Osteocyte (in vitro differentiated cells): ENCODE data around the gene PYGL. TPM values are rescaled to one million over a fixed set of nuclear protein-coding genes. Genes with fewer than 3 reads are reported as not detected.
A peak's percentile ranks its signal among the peaks of the same experiment; 100 is the strongest.

ENCODE experiments used
- DNase-seq: peaks from one replicate; pipeline ENCODE4 v3.0.0; 2021; ENCODE audit warnings: mixed read lengths; ENCODE audit not compliant: unreplicated experiment; ENCODE audit errors: extremely low spot score
- H3K27ac Mint-ChIP-seq: one replicate; pipeline ENCODE4 v1.8.0; 2021; ENCODE audit warnings: mild to moderate bottlenecking, mixed read lengths; ENCODE audit not compliant: unreplicated experiment
- H3K27me3 Mint-ChIP-seq: one replicate; pipeline ENCODE4 v1.8.0; 2021; ENCODE audit warnings: mixed read lengths; ENCODE audit not compliant: unreplicated experiment
- H3K36me3 Mint-ChIP-seq: one replicate; pipeline ENCODE4 v1.8.0; 2021; ENCODE audit warnings: mixed read lengths; ENCODE audit not compliant: unreplicated experiment
- H3K4me1 Mint-ChIP-seq: one replicate; pipeline ENCODE4 v1.8.0; 2021; ENCODE audit warnings: mixed read lengths; ENCODE audit not compliant: unreplicated experiment
- H3K4me3 Mint-ChIP-seq: one replicate; pipeline ENCODE4 v1.8.0; 2021; ENCODE audit warnings: mild to moderate bottlenecking, moderate library complexity, mixed read lengths; ENCODE audit not compliant: unreplicated experiment
- H3K9me3 Mint-ChIP-seq: one replicate; pipeline ENCODE4 v1.8.0; 2021; ENCODE audit warnings: mixed read lengths; ENCODE audit not compliant: unreplicated experiment
- CTCF ChIP-seq: fragments of 200-600 bp; sonication (generic); IDR thresholded peaks from 2 replicates; pipeline ENCODE4 v1.5.0; 2021; ENCODE audit warnings: antibody characterized with exemption, mild to moderate bottlenecking, moderate library complexity
- long read RNA-seq: library from polyadenylated mRNA; unstranded; transcript quantifications from one replicate; pipeline ENCODE4 v2.0.0, GENCODE V29; 2021
- total RNA-seq: library from RNA; stranded (reverse); gene quantifications from 2 replicates; pipeline ENCODE4 v1.2.1, GENCODE V29; 2021

PYGL gene
- 36.1 and 37.3 TPM in 2 replicates for total RNA-seq
- long read RNA-seq, transcript PYGL-201 (20 exons, 3,048 nt): major isoform, 237 of 280 reads
- long read RNA-seq, transcript PYGL-203 (5 exons, 1,459 nt): minor isoform, 6 of 280 reads
- long read RNA-seq, transcript PYGL-206 (19 exons, 2,696 nt): minor isoform, 5 of 280 reads
- long read RNA-seq, partial matches to known transcripts: 13 of 280 reads
- long read RNA-seq, other reads (novel, unspliced or antisense): 19 of 280 reads

GRCh38 chr14:50943943-50944646 is at the start of gene PYGL:
TSS of gene PYGL (minus strand) at chr14:50944483. CDS start at chr14:50944403, 80 bp downstream.
- DNase-seq: no peak
- no peaks in the 10 kb centered on the region for H3K27me3 Mint-ChIP-seq
- H3K4me3 Mint-ChIP-seq: peak within 1 kb of the TSS; percentile 79
- peak within 1 kb of the TSS; percentile 66 for H3K27ac Mint-ChIP-seq
- no peaks in the 10 kb centered on the region for H3K36me3 Mint-ChIP-seq
- TF ChIP-seq CTCF: no peak
- no peaks in the 10 kb centered on the region for H3K9me3 Mint-ChIP-seq
- H3K4me1 Mint-ChIP-seq: peaks cover 36% of the 10 kb centered on the region

- peak overlapping the region; percentile 73 for H3K27ac Mint-ChIP-seq
- peak overlapping the region; percentile 17 for H3K4me3 Mint-ChIP-seq
- H3K9me3 Mint-ChIP-seq: peaks cover 3% of the 10 kb centered on the region
- peaks cover 3% of the 10 kb centered on the region for H3K36me3 Mint-ChIP-seq
- TF ChIP-seq CTCF: no peak
- peaks cover 26% of the 10 kb centered on the region for H3K4me1 Mint-ChIP-seq
- DNase-seq: no peak
- H3K27me3 Mint-ChIP-seq: no peaks in the 10 kb centered on the region
Measured at GRCh38 chr14:50985859-50986331, 41.6 kb upstream of the PYGL start.

GRCh38 chr14:50985124-50985858 is 41.0 kb upstream of the PYGL start:
- Mint-ChIP-seq H3K27ac (peak overlapping the region; percentile 73), H3K27me3 (no peaks in the 10 kb centered on the region), H3K36me3 (peaks cover 3% of the 10 kb centered on the region), H3K4me1 (peaks cover 26% of the 10 kb centered on the region), H3K4me3 (peak overlapping the region; percentile 17), H3K9me3 (peaks cover 3% of the 10 kb centered on the region)
- no peak for TF ChIP-seq CTCF
- no peak for DNase-seq

- no peak overlapping the region for H3K4me3 Mint-ChIP-seq
Measured at GRCh38 chr14:50984036-50984710, 39.9 kb upstream of the PYGL start.

More at GRCh38 chr14:50984036-50984710, 39.9 kb upstream of the PYGL start:
- Mint-ChIP-seq H3K4me1 (peaks cover 26% of the 10 kb centered on the region), H3K9me3 (peaks cover 2% of the 10 kb centered on the region), H3K27me3 (no peaks in the 10 kb centered on the region), H3K27ac (peak overlapping the region; percentile 73), H3K36me3 (peaks cover 3% of the 10 kb centered on the region)
- TF ChIP-seq CTCF: no peak
- DNase-seq: no peak
